GM19452 (cell line): ENCODE measurements around the gene DGLUCY.
"Not testable (repeated sequence)": the region's sequence is repeated elsewhere in the genome, so short reads cannot be mapped to it uniquely, and the experiment has no call there.

Source experiments
- ATAC-seq: cut with Tn5 transposase; IDR thresholded peaks from one replicate; pipeline ENCODE4 v1.9.1; 2021; ENCODE audit not compliant: unreplicated experiment

Gene DGLUCY

DNA sequence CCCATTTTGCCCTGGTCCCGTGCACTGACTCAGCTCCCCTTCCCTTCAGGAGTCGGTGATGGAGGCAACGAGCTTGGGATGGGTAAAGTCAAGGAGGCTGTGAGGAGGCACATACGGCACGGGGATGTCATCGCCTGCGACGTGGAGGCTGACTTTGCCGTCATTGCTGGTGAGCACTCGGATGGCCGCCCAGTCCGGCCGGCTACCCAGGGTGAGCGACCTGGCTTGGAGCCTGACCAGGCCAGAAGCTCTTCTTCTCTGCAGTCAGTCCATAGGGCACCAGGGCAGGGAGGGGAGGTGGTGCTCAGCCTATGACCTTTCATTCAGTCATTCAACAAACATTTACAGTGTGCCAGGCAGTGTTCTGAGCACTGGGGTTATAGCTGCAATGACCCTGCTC lies 90.8 kb downstream of the DGLUCY start:
- no peak for ATAC-seq

- no peak for ATAC-seq
These were observed 91.6 kb downstream of the DGLUCY start for GRCh38 chr14:91205459-91205858.

DNA sequence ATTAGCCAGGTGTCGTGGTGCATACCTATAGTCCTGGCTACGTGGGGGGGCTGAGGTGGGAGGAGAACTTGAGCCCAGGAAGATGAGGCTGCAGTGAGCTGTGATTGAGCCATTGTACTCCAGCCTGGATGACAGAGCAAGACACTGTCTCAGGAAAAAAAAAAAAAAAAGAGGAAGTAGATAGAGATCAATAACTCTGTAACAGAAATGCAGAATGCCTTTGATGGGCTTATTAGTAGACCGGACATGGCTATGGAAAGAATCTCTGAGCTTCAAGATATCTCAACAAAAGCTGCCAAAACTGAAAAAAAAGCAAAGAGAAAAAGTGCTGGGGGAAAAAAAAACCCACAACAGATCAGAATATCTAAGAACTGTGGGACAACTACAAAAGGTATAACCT lies 93.1 kb downstream of the DGLUCY start:
- ATAC-seq = no peak

GRCh38 chr14:91211017-91211416 lies 97.1 kb downstream of the DGLUCY start:
- ATAC-seq = no peak

- ATAC-seq = no peak
These were observed 100.4 kb downstream of the DGLUCY start for GRCh38 chr14:91214306-91214705.

- ATAC-seq = no peak
These were observed 101.5 kb downstream of the DGLUCY start for GRCh38 chr14:91215381-91215780.

DNA sequence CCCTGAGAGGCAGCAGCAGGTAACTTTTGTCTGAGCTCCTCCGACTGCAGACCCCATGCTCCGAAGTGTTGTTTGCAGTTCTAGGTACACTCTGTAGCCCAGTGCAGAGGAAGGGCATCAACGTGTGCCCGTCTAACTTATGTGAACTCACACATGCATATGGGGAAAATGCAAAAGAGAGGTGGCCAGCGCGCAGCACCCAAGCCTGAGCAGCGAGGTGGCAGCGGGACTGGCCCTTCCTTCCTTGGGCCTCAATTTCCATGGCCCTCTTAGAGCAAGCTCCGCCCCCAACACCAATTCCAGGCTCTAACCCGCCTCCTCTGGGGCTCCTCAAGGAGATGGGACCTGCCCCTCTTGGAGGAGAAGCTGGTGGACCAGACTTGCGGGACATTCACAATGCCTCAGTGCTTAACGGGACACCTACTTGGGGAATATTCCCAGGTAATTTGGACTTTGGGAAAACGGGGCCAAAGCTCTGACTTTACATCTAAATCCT lies 102.9 kb downstream of the DGLUCY start:
- ATAC-seq = no peak

DNA sequence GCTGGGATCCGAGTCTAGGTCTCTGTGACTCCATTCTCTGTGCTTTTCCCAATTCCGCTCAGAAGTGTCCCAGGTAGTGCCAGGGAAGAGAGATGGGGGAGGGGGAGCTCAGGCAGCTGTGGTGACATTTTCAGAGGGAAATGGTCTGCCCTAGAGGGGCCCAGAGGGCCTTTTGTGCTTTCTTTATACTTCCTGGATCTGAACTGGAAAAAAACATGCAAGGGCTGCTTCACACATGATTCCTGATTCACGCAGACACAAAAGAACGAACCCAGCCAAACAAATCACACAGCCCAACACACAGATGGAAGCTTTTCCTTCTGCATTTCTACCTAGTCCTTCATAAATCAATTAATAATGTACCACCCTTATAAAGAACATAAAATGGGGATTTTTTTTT lies 104.1 kb downstream of the DGLUCY start:
- ATAC-seq = no peak

DNA sequence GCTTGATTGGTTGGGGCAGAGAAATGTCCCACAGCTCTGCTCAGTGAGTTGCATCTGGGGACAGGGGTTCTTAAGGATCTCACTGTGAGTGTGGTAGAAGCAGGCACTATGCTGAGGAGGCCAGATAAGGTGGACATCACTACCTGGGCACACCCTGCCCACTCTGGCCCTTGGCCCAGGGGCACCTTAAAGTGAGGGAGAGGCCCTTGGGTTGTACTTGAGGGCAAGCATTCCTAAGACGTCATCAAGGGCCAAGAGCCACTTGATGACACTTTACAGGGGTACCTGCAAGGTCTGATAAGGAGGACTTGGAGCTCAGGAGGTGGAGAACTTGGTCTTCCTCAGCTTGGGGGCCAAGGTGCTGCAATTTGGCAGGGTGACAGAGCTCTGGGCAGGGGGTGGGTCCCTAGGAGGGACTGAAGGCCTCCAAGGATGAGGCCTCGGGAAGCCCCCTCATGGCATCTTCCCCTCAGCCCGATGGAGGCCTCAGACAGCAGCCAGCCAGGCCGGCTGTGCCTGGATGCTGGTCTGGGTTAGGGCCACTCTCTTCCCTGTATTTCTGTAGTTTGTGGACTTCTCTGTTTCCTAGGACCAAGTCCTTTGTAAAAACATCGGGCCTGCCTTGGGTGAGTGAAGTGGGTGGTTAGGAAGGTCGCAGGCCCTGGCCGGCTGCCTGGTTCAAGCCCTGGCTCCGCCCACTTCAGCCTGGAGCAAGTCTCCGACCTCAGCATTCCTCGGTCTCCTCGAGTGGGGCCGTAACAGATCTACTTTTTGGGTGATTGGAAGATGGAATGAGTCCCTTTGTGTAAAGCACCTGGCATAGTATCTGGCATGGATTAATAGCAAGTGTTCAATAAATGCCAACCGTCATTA lies 105.9 kb downstream of the DGLUCY start:
- ATAC-seq = no peak

DNA sequence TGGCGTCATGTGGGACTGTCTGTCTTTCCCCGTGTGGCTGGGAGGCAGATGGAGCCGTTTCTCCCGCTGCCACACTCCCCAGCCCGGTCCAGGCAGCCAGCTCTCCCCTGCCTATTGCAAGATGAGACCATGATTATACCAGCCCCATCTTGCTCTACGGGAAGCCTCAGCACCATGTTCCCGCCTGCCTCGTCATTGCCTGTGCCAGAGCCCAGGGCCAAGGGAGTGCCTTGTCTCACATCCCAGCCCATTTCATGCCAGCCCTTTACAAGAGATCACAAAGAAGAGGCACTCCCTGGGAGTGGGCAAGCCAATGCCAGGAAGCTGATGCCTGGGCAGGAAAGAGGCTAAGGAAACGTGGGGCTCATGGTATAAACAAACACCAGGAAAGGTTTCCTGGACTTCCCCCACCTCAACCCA lies 106.7 kb downstream of the DGLUCY start:
- ATAC-seq = no peak

DNA sequence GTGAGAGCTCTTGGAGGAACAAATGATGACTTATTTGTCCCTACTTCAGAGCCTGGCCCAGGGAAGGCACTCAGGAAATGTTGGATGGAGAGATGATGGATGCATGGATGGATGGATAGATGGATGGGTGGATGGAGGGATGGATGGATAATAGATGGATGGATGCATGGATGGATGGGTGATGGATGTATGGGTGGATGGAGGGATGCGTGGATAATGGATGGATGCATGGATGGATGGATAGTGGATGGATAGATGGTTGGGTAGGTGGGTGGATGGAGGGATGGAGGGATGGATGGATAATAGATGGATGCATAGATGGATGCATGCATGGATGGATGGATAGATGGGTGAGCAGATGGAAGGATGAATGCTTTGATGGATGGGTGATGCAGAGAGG lies 107.4 kb downstream of the DGLUCY start:
- no peak for ATAC-seq

GRCh38 chr14:91223028-91223783 lies 109.3 kb downstream of the DGLUCY start:
- ATAC-seq = no peak

GRCh38 chr14:91225025-91225424 lies 111.2 kb downstream of the DGLUCY start:
- no peak for ATAC-seq

DNA sequence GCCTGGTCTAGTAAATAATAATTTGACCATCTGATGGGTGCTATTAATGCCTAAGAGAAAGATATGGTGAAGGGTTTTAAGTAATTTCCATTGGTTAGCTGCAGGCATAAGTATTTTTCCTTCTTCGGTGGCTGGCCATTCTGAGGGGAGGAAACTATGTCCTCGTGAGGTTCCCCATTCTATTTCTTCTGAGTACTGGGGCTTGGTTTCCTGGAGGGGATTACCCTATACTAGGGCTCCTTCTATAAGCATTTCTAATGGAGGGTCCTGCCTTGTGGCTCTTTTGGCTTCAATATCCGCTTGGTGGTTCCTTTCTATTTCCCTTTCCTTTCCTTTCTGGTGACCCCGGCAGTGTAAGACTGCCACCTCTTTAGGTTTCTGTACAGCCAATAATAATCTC lies 112.5 kb downstream of the DGLUCY start:
- ATAC-seq = not testable (repeated sequence)

- no peak for ATAC-seq
These were observed 113.3 kb downstream of the DGLUCY start for GRCh38 chr14:91227183-91227628.

- peak; percentile 81 for ATAC-seq
These were observed 114.5 kb downstream of the DGLUCY start for GRCh38 chr14:91228112-91229004.

- ATAC-seq = no peak
These were observed 115.1 kb downstream of the DGLUCY start for GRCh38 chr14:91229005-91229382.

DNA sequence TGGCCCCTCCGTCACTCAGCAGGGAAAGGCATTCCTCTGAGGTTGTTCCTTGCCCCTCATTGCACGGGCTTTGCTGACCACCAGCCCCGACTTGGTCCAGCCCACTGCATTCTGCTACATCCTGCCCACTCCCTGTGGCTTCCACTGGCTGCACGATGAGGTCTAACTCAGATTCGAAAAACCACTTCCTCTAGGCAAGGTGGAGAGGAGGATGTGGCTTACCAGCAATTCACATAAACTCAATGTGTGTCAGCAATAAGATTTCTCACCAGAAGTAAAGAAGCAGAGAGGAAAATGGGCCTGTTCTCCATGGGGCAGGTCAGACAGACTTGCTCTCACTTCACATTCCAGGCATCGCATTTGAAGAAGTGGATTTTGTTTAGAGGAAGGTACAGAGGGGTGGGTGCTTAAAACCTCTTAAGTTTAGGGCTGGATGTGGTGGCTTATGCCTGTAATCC lies 115.9 kb downstream of the DGLUCY start:
- peak; percentile 78 for ATAC-seq

GRCh38 chr14:91230397-91231035 lies 116.6 kb downstream of the DGLUCY start:
- ATAC-seq = no peak

- no peak for ATAC-seq
These were observed 117.6 kb downstream of the DGLUCY start for GRCh38 chr14:91231446-91231845.
